GM12878 (cell line): ENCODE results near the gene GPR152. TPM values are rescaled to one million over a fixed set of nuclear protein-coding genes. Genes with fewer than 3 reads are reported as not detected.

Experiments
- ATAC-seq: fragments of 200-7000 bp; cut with Tn5 transposase; 3 replicates; pipeline ENCODE4 v1.9.1; 2020; ENCODE audit warnings: mild to moderate bottlenecking, moderate library complexity
- BruUV-seq: library from RNA; stranded (reverse); fragments of 400-500 nt; replicated peaks from 2 replicates; lab custom pipeline; 2021; lab: Mats Ljungman, UMichigan
- CTCF ChIA-PET: fragments of 300-600 bp; sonication (Branson Sonifier 250); formaldehyde crosslinking; extraction: SDS; loops from one replicate; lab custom pipeline; 2021; ENCODE audit warnings: inconsistent platforms; lab: Yijun Ruan, JAX
- POLR2A ChIA-PET: fragments of 350-600 bp; formaldehyde crosslinking; extraction: SDS; loops from one replicate; lab custom pipeline; 2021; ENCODE audit warnings: inconsistent platforms; lab: Charles Lee
- RAD21 ChIA-PET: fragments of 300-600 bp; sonication (Branson Sonifier 250); formaldehyde crosslinking; loops from one replicate; lab custom pipeline; 2023; ENCODE audit warnings: antibody characterized with exemption; ENCODE audit not compliant: unreplicated experiment; lab: Charles Lee
- SMC1A ChIA-PET: fragments of 300-600 bp; sonication (Branson Sonifier 250); formaldehyde crosslinking; loops from one replicate; lab custom pipeline; 2023; ENCODE audit not compliant: unreplicated experiment, uncharacterized antibody; lab: Charles Lee
- DNase-seq: peaks from one replicate; pipeline ENCODE4 v3.0.0-alpha.2; 2011; ENCODE audit warnings: low read depth, low spot score
- FAIRE-seq: peaks from 3 replicates; lab custom pipeline; 2011; peaks lifted over from hg19 to GRCh38; lab: Jason Lieb, UNC
- H2AFZ ChIP-seq: 2 replicates; pipeline ENCODE4 v1.6.0; 2011; ENCODE audit warnings: low read depth, low read length, control low read depth; ENCODE audit not compliant: control insufficient read depth
- H3K27ac ChIP-seq: 2 replicates; pipeline ENCODE4 v1.5.1; 2011; ENCODE audit warnings: control low read depth; ENCODE audit not compliant: control insufficient read depth, insufficient read depth
- H3K27me3 ChIP-seq, 2 experiments: replicated peaks in 1 of 2; 2 replicates each; pipeline versions ENCODE4 v1.6.0 to v1.6.1; 2011; ENCODE audit warnings: low read length in 1 of 2; ENCODE audit not compliant: control insufficient read depth in 2 of 2, insufficient read depth in 2 of 2
- H3K36me3 ChIP-seq, 2 experiments: 2 replicates each; pipeline ENCODE4 v1.5.1; 2011; ENCODE audit warnings: low read length in 1 of 2; ENCODE audit not compliant: control insufficient read depth in 2 of 2, insufficient read depth in 2 of 2
- H3K4me1 ChIP-seq: 2 replicates; pipeline ENCODE4 v1.6.1; 2011; ENCODE audit warnings: mild to moderate bottlenecking, low read length, moderate library complexity, mixed read lengths; ENCODE audit not compliant: control insufficient read depth, insufficient read depth
- H3K4me2 ChIP-seq: 2 replicates; pipeline ENCODE4 v1.6.0; 2011; ENCODE audit warnings: control low read depth; ENCODE audit not compliant: control insufficient read depth, insufficient read depth
- H3K4me3 ChIP-seq: fragments of 200-600 bp; sonication (generic); 2 replicates; pipeline ENCODE4 v1.5.1; 2016
- H3K79me2 ChIP-seq: 2 replicates; pipeline ENCODE4 v1.6.0; 2011; ENCODE audit warnings: low read length; ENCODE audit not compliant: control insufficient read depth, insufficient read depth
- H3K9ac ChIP-seq: 2 replicates; pipeline ENCODE4 v1.8.0; 2011; ENCODE audit warnings: low read length, control low read depth, mixed read lengths; ENCODE audit not compliant: control insufficient read depth, insufficient read depth
- H3K9me3 ChIP-seq: replicated peaks from 3 replicates; pipeline ENCODE4 v1.5.1; 2011; ENCODE audit warnings: mild to moderate bottlenecking, low read length; ENCODE audit not compliant: control insufficient read depth, insufficient read depth
- H4K20me1 ChIP-seq: 2 replicates; pipeline ENCODE4 v1.6.0; 2011; ENCODE audit not compliant: control insufficient read depth, insufficient read depth
- E2F4 ChIP-seq: IDR thresholded peaks from 2 replicates; pipeline ENCODE4 v1.6.1; 2012; ENCODE audit warnings: low read depth, low read length, improper control_type of control experiment
- MTA2 ChIP-seq: fragments of 450-650 bp; IDR thresholded peaks from 2 replicates; pipeline ENCODE4 v1.6.1; 2016; ENCODE audit warnings: low read depth, mild to moderate bottlenecking, moderate library complexity
- NFYA ChIP-seq: IDR thresholded peaks from 2 replicates; pipeline ENCODE4 v1.6.1; 2011; ENCODE audit warnings: low read depth, mild to moderate bottlenecking, low read length, improper control_type of control experiment, borderline replicate concordance
- RUNX3 ChIP-seq: IDR thresholded peaks from 2 replicates; pipeline ENCODE4 v1.6.1; 2012; ENCODE audit warnings: low read length, inconsistent platforms
- SP1 ChIP-seq: IDR thresholded peaks from one replicate; pipeline ENCODE4 v1.6.1; 2011; ENCODE audit warnings: low read depth, low read length
- whole genome bisulfite sequencing: methylation state at CpG from one replicate; pipeline ENCODE4 v1.1.6; 2016; ENCODE audit warnings: low lambda C conversion rate; ENCODE audit not compliant: insufficient replicate concordance, insufficient coverage; ENCODE audit errors: missing lambda C conversion rate; 5-methylcytosine and 5-hydroxymethylcytosine counted together
- in situ Hi-C: fragments of 300-500 bp; cut with MboI; formaldehyde crosslinking; loops from 9 replicates; pipeline ENCODE4 v1.14.3; 2018; ENCODE audit warnings: mixed read lengths
- intact Hi-C: fragments of 100-400 bp; cut with micrococcal nuclease; formaldehyde crosslinking; loops from one replicate; pipeline ENCODE4 v1.14.2; 2022; ENCODE audit not compliant: unreplicated experiment
- polyA plus RNA-seq, 11 experiments: library from polyadenylated mRNA; depleted of rRNA in 4 of 11; unstranded in 6 of 11; stranded (reverse) in 5 of 11; fragments of >200 nt; fragmentation: Nextera tagmentation in 4 of 11; fragmentation: Illumina TruSeq in 1 of 11; extraction: Ambion mirVana in 4 of 11; extraction: Trizol in 1 of 11; gene quantifications; 1 replicate in 1 of 11; 2 replicates in 10 of 11; pipeline versions ENCODE4 v1.2.1 to v1.2.3, GENCODE V29; 2011 to 2016; ENCODE audit warnings: inconsistent platforms in 2 of 11, missing spikeins in 2 of 11, low read depth in 1 of 11
- total RNA-seq, 4 experiments: library from RNA; depleted of rRNA in 3 of 4; stranded (reverse); fragments of >200 nt in 3 of 4; fragmentation: Illumina TruSeq in 1 of 4; extraction: Trizol in 1 of 4; gene quantifications; 2 replicates each; pipeline versions ENCODE4 v1.2.1 to v1.2.3, GENCODE V29; 2013 to 2021
- TF ChIP-seq, protein P1 (sequence below): fragments of 450-650 bp; IDR thresholded peaks from 2 replicates; pipeline ENCODE4 v1.6.1; 2017; ENCODE audit warnings: borderline replicate concordance
- TF ChIP-seq, protein P2 (sequence below): IDR thresholded peaks from 2 replicates; pipeline ENCODE4 v1.6.1; 2011; ENCODE audit warnings: borderline replicate concordance, low read depth, mild to moderate bottlenecking, moderate library complexity, low read length; ENCODE audit not compliant: insufficient read depth, poor library complexity, severe bottlenecking

Gene GPR152
- total and polyA plus RNA-seq, 10 of the 15 experiments (the other 5 are each of a cell fraction or from before 2014, with no cell fraction given): not detected

GRCh38 chr11:67458266-67458665 is 5.7 kb upstream of the GPR152 start:
- Histone ChIP-seq H3K4me3 (no peak overlapping the region), H3K36me3 (no peaks in the 10 kb centered on the region; a peak in 1 of 4 replicates), H3K9me3 (no peaks in the 10 kb centered on the region), H3K79me2 (no peaks in the 10 kb centered on the region), H3K4me2 (no peak overlapping the region), H2AFZ (no peak overlapping the region), H3K27me3 (no peaks in the 10 kb centered on the region), H4K20me1 (no peaks in the 10 kb centered on the region), H3K27ac (no peak overlapping the region), H3K9ac (no peak overlapping the region), H3K4me1 (peaks cover 19% of the 10 kb centered on the region)
- no TSS peak for BruUV-seq
- ChIA-PET SMC1A (interaction anchor here (2.2 to 4.0 kb wide), 3 partner anchors 10 to 20 kb away, joined by 7 to 27 read pairs (median 12); partner anchors contain the start of gene PTPRCAP), RAD21 (interaction anchor here (3.3 kb wide), 1 partner anchor 57 kb away, joined by 13 read pairs; the partner anchor contains the start of gene PPP1CA), CTCF (no interaction called here), POLR2A (interaction anchor here (0.6 to 6.3 kb wide), 3 partner anchors 9 to 20 kb away, joined by 5 to 50 read pairs (median 20); partner anchors contain the start of genes PTPRCAP and TMEM134)
- ATAC-seq: no peak
- intact Hi-C loops (no loop called here), in situ Hi-C loops (no loop called here)
- no peak for DNase-seq
- WGBS: 96% methylated on average over 18 of the region's 19 CpGs
- TF ChIP-seq E2F4 (no peak), MTA2 (no peak), RUNX3 (no peak), SP1 (no peak), NFYA (no peak)
- TF ChIP-seq, protein P1, sequence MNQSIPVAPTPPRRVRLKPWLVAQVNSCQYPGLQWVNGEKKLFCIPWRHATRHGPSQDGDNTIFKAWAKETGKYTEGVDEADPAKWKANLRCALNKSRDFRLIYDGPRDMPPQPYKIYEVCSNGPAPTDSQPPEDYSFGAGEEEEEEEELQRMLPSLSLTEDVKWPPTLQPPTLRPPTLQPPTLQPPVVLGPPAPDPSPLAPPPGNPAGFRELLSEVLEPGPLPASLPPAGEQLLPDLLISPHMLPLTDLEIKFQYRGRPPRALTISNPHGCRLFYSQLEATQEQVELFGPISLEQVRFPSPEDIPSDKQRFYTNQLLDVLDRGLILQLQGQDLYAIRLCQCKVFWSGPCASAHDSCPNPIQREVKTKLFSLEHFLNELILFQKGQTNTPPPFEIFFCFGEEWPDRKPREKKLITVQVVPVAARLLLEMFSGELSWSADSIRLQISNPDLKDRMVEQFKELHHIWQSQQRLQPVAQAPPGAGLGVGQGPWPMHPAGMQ: no peak
- TF ChIP-seq, protein P2, sequence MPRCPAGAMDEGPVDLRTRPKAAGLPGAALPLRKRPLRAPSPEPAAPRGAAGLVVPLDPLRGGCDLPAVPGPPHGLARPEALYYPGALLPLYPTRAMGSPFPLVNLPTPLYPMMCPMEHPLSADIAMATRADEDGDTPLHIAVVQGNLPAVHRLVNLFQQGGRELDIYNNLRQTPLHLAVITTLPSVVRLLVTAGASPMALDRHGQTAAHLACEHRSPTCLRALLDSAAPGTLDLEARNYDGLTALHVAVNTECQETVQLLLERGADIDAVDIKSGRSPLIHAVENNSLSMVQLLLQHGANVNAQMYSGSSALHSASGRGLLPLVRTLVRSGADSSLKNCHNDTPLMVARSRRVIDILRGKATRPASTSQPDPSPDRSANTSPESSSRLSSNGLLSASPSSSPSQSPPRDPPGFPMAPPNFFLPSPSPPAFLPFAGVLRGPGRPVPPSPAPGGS: no peak
- FAIRE-seq: no peak
